Astrocyte (in vitro differentiated cells and primary cell): ENCODE data around the gene ABL2. TPM values are rescaled to one million over a fixed set of nuclear protein-coding genes. Genes with fewer than 3 reads are reported as not detected.
"Not testable (repeated sequence)": the region's sequence is repeated elsewhere in the genome, so short reads cannot be mapped to it uniquely, and the experiment has no call there.

Experiments
- DNase-seq: peaks from one replicate; pipeline ENCODE4 v3.0.0-alpha.2; 2010; ENCODE audit warnings: low read depth
- FAIRE-seq: peaks from 2 replicates; lab custom pipeline; 2011; peaks lifted over from hg19 to GRCh38; lab: Jason Lieb, UNC
- H2AFZ ChIP-seq: 2 replicates; pipeline ENCODE4 v1.6.0; 2012; ENCODE audit warnings: low read depth, low read length, inconsistent platforms
- H3K27ac ChIP-seq: 2 replicates; pipeline ENCODE4 v1.5.1; 2011; ENCODE audit warnings: low read depth, low read length, inconsistent platforms
- H3K27me3 ChIP-seq: 2 replicates; pipeline ENCODE4 v1.6.0; 2011; ENCODE audit warnings: low read length, inconsistent platforms; ENCODE audit not compliant: insufficient read depth
- H3K36me3 ChIP-seq: 2 replicates; pipeline ENCODE4 v1.5.1; 2011; ENCODE audit warnings: low read length, inconsistent platforms; ENCODE audit not compliant: insufficient read depth
- H3K4me1 ChIP-seq: 2 replicates; pipeline ENCODE4 v1.5.1; 2011; ENCODE audit warnings: low read length, inconsistent platforms; ENCODE audit not compliant: insufficient read depth
- H3K4me2 ChIP-seq: 2 replicates; pipeline ENCODE4 v1.6.0; 2012; ENCODE audit warnings: low read length, inconsistent platforms
- H3K4me3 ChIP-seq: 2 replicates; pipeline ENCODE4 v1.5.1; 2011; ENCODE audit warnings: low read depth, mild to moderate bottlenecking, low read length, inconsistent platforms; ENCODE audit not compliant: insufficient read depth
- H3K79me2 ChIP-seq: 2 replicates; pipeline ENCODE4 v1.6.0; 2012; ENCODE audit warnings: mild to moderate bottlenecking, low read length, inconsistent platforms; ENCODE audit not compliant: insufficient read depth
- H3K9ac ChIP-seq: 2 replicates; pipeline ENCODE4 v1.6.0; 2012; ENCODE audit warnings: mild to moderate bottlenecking, low read length, inconsistent platforms
- H3K9me3 ChIP-seq: 2 replicates; pipeline ENCODE4 v1.5.1; 2012; ENCODE audit warnings: low read depth, mild to moderate bottlenecking, low read length, inconsistent platforms; ENCODE audit not compliant: insufficient read depth
- H4K20me1 ChIP-seq: 2 replicates; pipeline ENCODE4 v1.6.0; 2012; ENCODE audit warnings: low read length, inconsistent platforms; ENCODE audit not compliant: insufficient read depth
- H3K27ac Mint-ChIP-seq: one replicate; pipeline ENCODE4 v1.8.0; 2021; ENCODE audit warnings: mild to moderate bottlenecking, mixed read lengths; ENCODE audit not compliant: unreplicated experiment
- H3K27me3 Mint-ChIP-seq: one replicate; pipeline ENCODE4 v1.8.0; 2021; ENCODE audit warnings: low read depth, mixed read lengths; ENCODE audit not compliant: unreplicated experiment
- H3K36me3 Mint-ChIP-seq: one replicate; pipeline ENCODE4 v1.8.0; 2021; ENCODE audit warnings: low read depth, mixed read lengths; ENCODE audit not compliant: unreplicated experiment
- H3K4me1 Mint-ChIP-seq: one replicate; pipeline ENCODE4 v1.8.0; 2021; ENCODE audit warnings: low read depth, mixed read lengths; ENCODE audit not compliant: unreplicated experiment
- H3K4me3 Mint-ChIP-seq: one replicate; pipeline ENCODE4 v1.8.0; 2021; ENCODE audit warnings: mild to moderate bottlenecking, moderate library complexity, mixed read lengths; ENCODE audit not compliant: unreplicated experiment
- H3K9me3 Mint-ChIP-seq: one replicate; pipeline ENCODE4 v1.8.0; 2021; ENCODE audit warnings: mild to moderate bottlenecking, mixed read lengths; ENCODE audit not compliant: unreplicated experiment
- CTCF ChIP-seq: IDR thresholded peaks from 2 replicates; pipeline ENCODE4 v1.5.1; 2011; ENCODE audit warnings: low read depth, mild to moderate bottlenecking, inconsistent platforms, low read length, moderate library complexity; ENCODE audit not compliant: insufficient read depth
- EZH2 ChIP-seq: IDR thresholded peaks from 2 replicates; pipeline ENCODE4 v1.6.1; 2012; ENCODE audit warnings: mild to moderate bottlenecking, low read length, inconsistent platforms; ENCODE audit not compliant: insufficient read depth
- total RNA-seq: library from RNA; stranded (reverse); gene quantifications from 2 replicates; pipeline ENCODE4 v1.2.1, GENCODE V29; 2021

Gene ABL2
- total RNA-seq, 1 donor from 2014 or later, result 110 TPM

DNA sequence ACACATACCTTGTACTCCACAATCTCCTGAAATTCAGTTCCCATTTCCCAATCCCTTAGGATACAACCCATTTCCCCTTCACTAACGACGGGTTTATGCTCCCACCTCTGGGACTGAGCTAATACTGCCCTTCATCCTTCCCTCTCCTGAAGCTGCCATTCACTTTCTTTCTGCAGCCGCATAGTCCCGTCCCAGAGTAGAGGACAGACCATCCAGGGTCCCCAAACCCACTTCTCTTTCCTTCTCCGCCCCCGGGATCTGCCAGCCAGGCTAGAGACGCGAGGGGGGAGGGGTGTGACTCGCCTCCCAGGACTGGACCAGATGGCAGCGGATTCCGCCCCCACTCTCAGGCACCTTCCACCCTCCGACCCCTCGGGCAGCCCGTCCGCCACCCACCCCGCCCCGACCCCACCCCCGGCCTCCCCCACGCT, 679 bp downstream of the ABL2 start:
- peak overlapping the region; percentile 69 for H2AFZ ChIP-seq
- peaks cover 30% of the 10 kb centered on the region for H3K4me1 ChIP-seq
- peaks cover 49% of the 10 kb centered on the region for H3K79me2 ChIP-seq
- TF ChIP-seq EZH2, result no peak
- TF ChIP-seq CTCF, result no peak
- H3K27me3 ChIP-seq, result no peaks in the 10 kb centered on the region
- no peak for FAIRE-seq
- peak overlapping the region; percentile 100 for H3K4me2 ChIP-seq
- no peaks in the 10 kb centered on the region for H3K9me3 ChIP-seq
- Mint-ChIP-seq H3K27me3 (no peaks in the 10 kb centered on the region), H3K36me3 (no peaks in the 10 kb centered on the region), H3K4me1 (peaks cover 18% of the 10 kb centered on the region), H3K27ac (peak overlapping the region; percentile 89), H3K9me3 (no peaks in the 10 kb centered on the region), H3K4me3 (peak overlapping the region; percentile 98)
- DNase-seq, result no peak
- H3K4me3 ChIP-seq, result peak overlapping the region; percentile 91
- peak overlapping the region; percentile 88 for H3K27ac ChIP-seq
- peaks cover 35% of the 10 kb centered on the region for H4K20me1 ChIP-seq
- H3K9ac ChIP-seq, result peak overlapping the region; percentile 88
- peaks cover 3% of the 10 kb centered on the region for H3K36me3 ChIP-seq

- Histone ChIP-seq H3K4me1 (peaks cover 18% of the 10 kb centered on the region), H4K20me1 (peaks cover 43% of the 10 kb centered on the region), H3K27me3 (no peaks in the 10 kb centered on the region), H3K4me3 (no peak overlapping the region), H3K9me3 (no peaks in the 10 kb centered on the region), H3K4me2 (no peak overlapping the region), H2AFZ (no peak overlapping the region), H3K9ac (no peak overlapping the region), H3K27ac (no peak overlapping the region), H3K36me3 (peaks cover 3% of the 10 kb centered on the region), H3K79me2 (peaks cover 69% of the 10 kb centered on the region)
- FAIRE-seq (no peak), DNase-seq (no peak)
- H3K27me3 Mint-ChIP-seq, result no peaks in the 10 kb centered on the region
- H3K9me3 Mint-ChIP-seq, result no peaks in the 10 kb centered on the region
- no peak overlapping the region for H3K27ac Mint-ChIP-seq
- H3K36me3 Mint-ChIP-seq, result no peaks in the 10 kb centered on the region
- H3K4me1 Mint-ChIP-seq, result peaks cover 12% of the 10 kb centered on the region
- no peak for TF ChIP-seq EZH2
- no peak for TF ChIP-seq CTCF
- no peak overlapping the region for H3K4me3 Mint-ChIP-seq
These were observed 2.7 kb downstream of the ABL2 start for GRCh38 chr1:179226738-179227137.

- H3K27me3 ChIP-seq, H3K4me3 Mint-ChIP-seq, H3K36me3 ChIP-seq, H3K9me3 ChIP-seq, H3K27ac ChIP-seq, H3K9me3 Mint-ChIP-seq, H3K4me2 ChIP-seq, H2AFZ ChIP-seq, H3K27ac Mint-ChIP-seq, H3K4me1 Mint-ChIP-seq, H3K4me1 ChIP-seq, DNase-seq, H3K9ac ChIP-seq, H3K27me3 Mint-ChIP-seq, H3K36me3 Mint-ChIP-seq, H3K4me3 ChIP-seq, FAIRE-seq: not testable (repeated sequence)
- Histone ChIP-seq H3K79me2 (peaks cover 92% of the 10 kb centered on the region), H4K20me1 (peaks cover 50% of the 10 kb centered on the region)
These were observed 5.0 kb downstream of the ABL2 start for GRCh38 chr1:179224466-179224865.

DNA sequence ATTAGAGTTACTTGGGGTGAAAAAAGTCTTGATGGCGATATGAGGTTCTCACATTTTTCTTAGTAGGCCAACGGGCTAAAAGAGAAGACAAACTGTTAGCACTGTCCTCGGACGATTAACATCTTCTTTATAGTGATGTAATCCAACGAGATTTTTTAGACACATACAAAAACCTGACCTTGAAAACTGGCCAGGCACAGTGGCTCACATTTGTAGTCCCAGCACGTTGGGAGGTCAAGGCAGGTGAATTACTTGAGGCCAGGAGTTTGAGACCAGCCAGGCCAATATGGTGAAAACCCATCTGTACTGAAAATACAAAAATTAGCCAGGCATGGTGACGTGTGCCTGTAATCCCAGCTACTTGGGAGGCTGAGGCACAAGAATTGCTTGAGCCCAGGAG, 8.4 kb downstream of the ABL2 start:
- H3K36me3 ChIP-seq, H3K27me3 ChIP-seq, H3K27ac Mint-ChIP-seq, H3K4me1 ChIP-seq, H3K4me2 ChIP-seq, FAIRE-seq, H2AFZ ChIP-seq, H3K4me3 Mint-ChIP-seq, H3K4me3 ChIP-seq, H3K4me1 Mint-ChIP-seq, H3K9me3 ChIP-seq, H3K9ac ChIP-seq, H3K27ac ChIP-seq, DNase-seq, H3K27me3 Mint-ChIP-seq, H3K9me3 Mint-ChIP-seq: not testable (repeated sequence)
- Histone ChIP-seq H4K20me1 (peaks cover 26% of the 10 kb centered on the region), H3K79me2 (peaks cover 96% of the 10 kb centered on the region)
- H3K36me3 Mint-ChIP-seq, result peaks cover 14% of the 10 kb centered on the region
